IMR-90 (cell line): Measurements from ENCODE around the gene CLMP. TPM values are rescaled to one million over a fixed set of nuclear protein-coding genes. Genes with fewer than 3 reads are reported as not detected.

Source experiments
- ATAC-seq: fragments of 200-7000 bp; cut with Tn5 transposase; 2 replicates; pipeline ENCODE4 v1.9.1; 2020; ENCODE audit warnings: low read depth, mild to moderate bottlenecking, moderate library complexity
- BruUV-seq: library from RNA; stranded (reverse); fragments of 400-500 nt; replicated peaks from 2 replicates; lab custom pipeline; 2021; lab: Mats Ljungman, UMichigan
- CTCF ChIA-PET: fragments of 300-600 bp; formaldehyde crosslinking; extraction: SDS; loops from one replicate; lab custom pipeline; 2021; ENCODE audit warnings: antibody characterized with exemption; lab: Yijun Ruan, JAX
- POLR2A ChIA-PET: fragments of 300-600 bp; sonication (Branson Sonifier 250); formaldehyde crosslinking; loops from one replicate; lab custom pipeline; 2022; ENCODE audit warnings: antibody characterized with exemption; ENCODE audit not compliant: unreplicated experiment; lab: Charles Lee
- DNase-seq: peaks from one replicate; pipeline ENCODE4 v3.0.0; 2013
- H2AFZ ChIP-seq: replicated peaks from 2 replicates; pipeline ENCODE3; 2013; ENCODE audit warnings: low read length, mild to moderate bottlenecking; ENCODE audit not compliant: poor library complexity
- H2AK5ac ChIP-seq: 2 replicates; pipeline ENCODE4 v1.6.1; 2013; ENCODE audit warnings: low read depth, low read length, inconsistent platforms
- H2AK9ac ChIP-seq: replicated peaks from 2 replicates; pipeline ENCODE3; 2013; ENCODE audit warnings: mild to moderate bottlenecking, low read depth, low read length, moderate library complexity; ENCODE audit not compliant: poor library complexity
- H2BK120ac ChIP-seq: 2 replicates; pipeline ENCODE4 v1.6.1; 2013; ENCODE audit warnings: low read depth, low read length, inconsistent platforms
- H2BK15ac ChIP-seq: 3 replicates; pipeline ENCODE4 v1.6.1; 2013; ENCODE audit warnings: low read depth, low read length, inconsistent platforms
- H2BK20ac ChIP-seq: 2 replicates; pipeline ENCODE4 v1.6.1; 2013; ENCODE audit warnings: low read depth, mild to moderate bottlenecking, inconsistent platforms, low read length, moderate library complexity
- H2BK5ac ChIP-seq: 2 replicates; pipeline ENCODE4 v1.6.1; 2013; ENCODE audit warnings: mild to moderate bottlenecking, low read depth, low read length, inconsistent platforms; ENCODE audit not compliant: poor library complexity, severe bottlenecking
- H3K14ac ChIP-seq: replicated peaks from 2 replicates; pipeline ENCODE4 v1.6.1; 2013; ENCODE audit warnings: low read depth, low read length, inconsistent platforms
- H3K18ac ChIP-seq: 2 replicates; pipeline ENCODE4 v1.6.1; 2013; ENCODE audit warnings: low read depth, low read length, control low read depth
- H3K23ac ChIP-seq: 2 replicates; pipeline ENCODE4 v1.6.1; 2013; ENCODE audit warnings: low read depth, low read length, inconsistent platforms
- H3K27ac ChIP-seq: 2 replicates; pipeline ENCODE4 v1.5.1; 2013; ENCODE audit warnings: mild to moderate bottlenecking, control low read depth, low read length; ENCODE audit not compliant: insufficient read depth
- H3K27me3 ChIP-seq: 2 replicates; pipeline ENCODE4 v1.6.1; 2013; ENCODE audit warnings: low read length; ENCODE audit not compliant: control insufficient read depth, insufficient read depth
- H3K36me3 ChIP-seq: 2 replicates; pipeline ENCODE4 v1.6.1; 2013; ENCODE audit warnings: low read length, mixed read lengths; ENCODE audit not compliant: control insufficient read depth, insufficient read depth
- H3K4ac ChIP-seq: 2 replicates; pipeline ENCODE4 v1.6.1; 2013; ENCODE audit warnings: low read depth, low read length, inconsistent platforms
- H3K4me1 ChIP-seq: 2 replicates; pipeline ENCODE4 v1.6.1; 2013; ENCODE audit warnings: low read length, mixed read lengths; ENCODE audit not compliant: control insufficient read depth, insufficient read depth
- H3K4me2 ChIP-seq: 2 replicates; pipeline ENCODE4 v1.6.1; 2013; ENCODE audit warnings: low read depth, mild to moderate bottlenecking, control low read depth, low read length, moderate library complexity
- H3K4me3 ChIP-seq: 2 replicates; pipeline ENCODE4 v1.5.1; 2013; ENCODE audit warnings: low read depth, mild to moderate bottlenecking, control low read depth, low read length, moderate library complexity; ENCODE audit not compliant: insufficient read depth
- H3K56ac ChIP-seq: 2 replicates; pipeline ENCODE4 v1.6.1; 2013; ENCODE audit warnings: low read length, inconsistent platforms; ENCODE audit not compliant: insufficient read depth; ENCODE audit errors: extremely low read depth
- H3K79me1 ChIP-seq, 2 experiments: 2 replicates each; pipeline ENCODE4 v1.6.1; 2013; ENCODE audit warnings: low read length in 2 of 2, inconsistent platforms in 1 of 2, low read depth in 1 of 2
- H3K9ac ChIP-seq: 2 replicates; pipeline ENCODE4 v1.6.1; 2013; ENCODE audit warnings: low read depth, low read length, control low read depth
- H3K9me1 ChIP-seq: 2 replicates; pipeline ENCODE4 v1.6.1; 2013; ENCODE audit warnings: low read length, inconsistent platforms; ENCODE audit not compliant: insufficient read depth
- H3K9me3 ChIP-seq: 2 replicates; pipeline ENCODE4 v1.6.1; 2013; ENCODE audit warnings: low read length; ENCODE audit not compliant: control insufficient read depth, insufficient read depth
- H4K20me1 ChIP-seq: 2 replicates; pipeline ENCODE4 v1.6.1; 2013; ENCODE audit warnings: low read length, inconsistent platforms; ENCODE audit not compliant: insufficient read depth
- H4K5ac ChIP-seq: 2 replicates; pipeline ENCODE4 v1.6.1; 2013; ENCODE audit warnings: mild to moderate bottlenecking, low read depth, low read length, control low read depth
- H4K8ac ChIP-seq, 2 experiments: 2 replicates each; pipeline ENCODE4 v1.6.1; 2013; ENCODE audit warnings: low read depth in 2 of 2, low read length in 2 of 2, control low read depth in 1 of 2, inconsistent platforms in 1 of 2
- H4K91ac ChIP-seq: 2 replicates; pipeline ENCODE4 v1.6.1; 2013; ENCODE audit warnings: low read depth, low read length, inconsistent platforms; ENCODE audit not compliant: insufficient read depth
- MXI1 ChIP-seq: IDR thresholded peaks from 2 replicates; pipeline ENCODE4 v1.6.1; 2012; ENCODE audit warnings: low read depth, mild to moderate bottlenecking, low read length, moderate library complexity, borderline replicate concordance
- WGBS, 2 experiments: methylation state at CpG; one replicate each; pipeline versions ENCODE4 v1.1.5 to v1.1.7; 2013; ENCODE audit warnings: missing lambda C conversion rate in 2 of 2; ENCODE audit not compliant: insufficient read length in 1 of 2; ENCODE audit errors: extremely low coverage in 2 of 2; 5-methylcytosine and 5-hydroxymethylcytosine counted together
- dilution Hi-C: fragments of 300-500 bp; cut with HindIII; formaldehyde crosslinking; loops from one replicate; pipeline ENCODE4 v1.14.3; 2018; ENCODE audit warnings: low sequenced_read_pairs; ENCODE audit not compliant: unreplicated experiment
- in situ Hi-C: fragments of 300-500 bp; cut with MboI; formaldehyde crosslinking; loops from 3 replicates; pipeline ENCODE4 v1.14.3; 2019; ENCODE audit warnings: low sequenced_read_pairs, inconsistent platforms, mixed read lengths
- intact Hi-C: fragments of 100-400 bp; cut with micrococcal nuclease; formaldehyde crosslinking; loops from 2 replicates; pipeline ENCODE4 v1.10.0; 2022
- polyA plus RNA-seq, 3 experiments: library from polyadenylated mRNA; depleted of rRNA; stranded (reverse); fragments of >200 nt; gene quantifications; 2 replicates each; pipeline ENCODE4 v1.2.3, GENCODE V29; 2012; ENCODE audit warnings: low replicate concordance in 1 of 3
- total RNA-seq: library from RNA; depleted of rRNA; stranded (reverse); fragments of >200 nt; gene quantifications from 2 replicates; pipeline ENCODE4 v1.2.3, GENCODE V29; 2012
- TF ChIP-seq, protein P1 (sequence below): fragments of 150-350 bp; IDR thresholded peaks from 2 replicates; pipeline ENCODE4 v1.6.1; 2017; ENCODE audit warnings: mild to moderate bottlenecking, antibody characterized with exemption, low read length, low read depth

CLMP gene
- total and polyA plus RNA-seq, 2 of the 4 experiments (the other 2 are of a cell fraction) = 54.7 to 95.7 TPM

- Histone ChIP-seq H3K4me2 (no peak overlapping the region), H2AK5ac (peak overlapping the region; percentile 36; the same call in 1 of the 2 replicates), H4K5ac (peak overlapping the region; percentile 15; the same call in 1 of the 2 replicates), H2BK120ac (no peak overlapping the region), H3K36me3 (peaks cover 77% of the 10 kb centered on the region), H2AFZ (no peak overlapping the region), H4K8ac (peak overlapping the region in 1 of 2 experiments; percentile 63; a peak in 2 of 4 replicates), H3K4me1 (peaks cover 50% of the 10 kb centered on the region), H3K79me1 (peaks cover 35 to 96% of the 10 kb centered on the region in 2 experiments), H3K4ac (peak overlapping the region; percentile 37; the same call in 1 of the 2 replicates), H3K27ac (peak overlapping the region; percentile 27; the same call in 1 of the 2 replicates), H3K9me3 (no peaks in the 10 kb centered on the region), H2AK9ac (peak overlapping the region; percentile 53), H3K4me3 (no peak overlapping the region), H3K14ac (peak overlapping the region; percentile 44; the same call in 1 of the 2 replicates), H2BK15ac (no peak overlapping the region), H3K9ac (no peak overlapping the region), H3K27me3 (no peaks in the 10 kb centered on the region), H3K9me1 (peaks cover 45% of the 10 kb centered on the region), H4K91ac (peak overlapping the region; percentile 44), H3K56ac (no peak overlapping the region), H2BK5ac (no peak overlapping the region), H2BK20ac (peak overlapping the region; percentile 9; the same call in 1 of the 2 replicates), H3K23ac (peak overlapping the region; percentile 59; the same call in 1 of the 2 replicates), H4K20me1 (peaks cover 65% of the 10 kb centered on the region), H3K18ac (no peak overlapping the region)
- BruUV-seq = no TSS peak
- ChIA-PET POLR2A (no interaction called here), CTCF (interaction anchor here (0.6 kb wide), 1 partner anchor 10 kb away, joined by 3 read pairs; no protein-coding TSS in a partner anchor)
- TF ChIP-seq, protein P1, sequence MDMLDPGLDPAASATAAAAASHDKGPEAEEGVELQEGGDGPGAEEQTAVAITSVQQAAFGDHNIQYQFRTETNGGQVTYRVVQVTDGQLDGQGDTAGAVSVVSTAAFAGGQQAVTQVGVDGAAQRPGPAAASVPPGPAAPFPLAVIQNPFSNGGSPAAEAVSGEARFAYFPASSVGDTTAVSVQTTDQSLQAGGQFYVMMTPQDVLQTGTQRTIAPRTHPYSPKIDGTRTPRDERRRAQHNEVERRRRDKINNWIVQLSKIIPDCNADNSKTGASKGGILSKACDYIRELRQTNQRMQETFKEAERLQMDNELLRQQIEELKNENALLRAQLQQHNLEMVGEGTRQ = peak; percentile 72
- TF ChIP-seq MXI1 = no peak
- DNase-seq = no peak
- in situ Hi-C loops (loop anchor here (25.0 kb wide), 2 partner anchors 496 to 996 kb away; no protein-coding TSS in a partner anchor), intact Hi-C loops (no loop called here), dilution Hi-C loops (no loop called here)
- 80% methylated on average over 2 of the region's 6 CpGs; no CpG with 5 or more reads in 1 of the 2 experiments for WGBS, 2 experiments
- no peak for ATAC-seq
Observed at GRCh38 chr11:123183391-123184099, 11.5 kb downstream of the CLMP start.
